HG03097 (cell line): ENCODE data around the gene TAP2.

Experiments
- ATAC-seq: cut with Tn5 transposase; IDR thresholded peaks from one replicate; pipeline ENCODE4 v1.9.1; 2021; ENCODE audit not compliant: unreplicated experiment, low FRiP score

TAP2 gene

DNA sequence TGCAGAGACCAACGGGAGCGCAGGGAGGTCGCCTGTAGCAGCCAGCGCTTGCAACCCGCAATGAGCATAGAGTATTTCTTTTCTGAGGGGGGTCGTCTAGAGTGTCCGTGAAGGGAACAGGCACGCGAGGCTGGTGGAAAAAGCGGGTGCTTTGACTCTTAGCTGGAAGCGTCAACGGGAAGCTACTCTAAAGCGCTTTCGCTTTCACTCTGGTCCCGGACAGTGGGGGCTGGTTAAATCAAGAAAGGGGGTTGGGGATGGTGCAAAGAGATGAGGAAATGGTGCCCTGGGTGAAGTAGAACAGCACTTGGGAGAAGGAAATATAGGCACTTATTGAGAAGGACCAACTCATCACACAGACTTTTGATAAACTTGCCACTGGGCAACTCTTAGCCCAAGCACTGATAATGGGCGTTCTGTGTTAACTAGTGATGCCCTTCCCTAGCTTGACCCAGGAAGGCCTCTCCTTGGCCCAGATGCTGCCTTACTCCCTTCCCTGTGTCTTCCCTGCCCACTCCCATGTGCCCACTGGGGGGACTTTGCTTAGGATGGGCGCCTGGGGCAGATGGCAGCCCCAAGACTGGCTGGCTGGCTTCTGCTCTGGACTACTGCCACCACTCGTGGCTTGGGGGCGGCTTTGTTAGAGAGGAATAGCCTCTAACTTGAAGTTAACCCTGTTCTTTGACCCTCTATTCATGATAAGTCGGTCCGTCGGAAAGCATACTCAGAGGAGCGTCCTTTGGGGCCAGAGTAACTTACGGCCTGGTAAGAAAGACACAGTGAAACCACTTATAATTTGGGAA, 16.0 kb upstream of the TAP2 start:
- peak; percentile 16 for ATAC-seq

GRCh38 chr6:32853541-32854375, 15.2 kb upstream of the TAP2 start, which contains the start of the genes PSMB9 and TAP1:
TSS of gene PSMB9 (plus strand) at chr6:32854192. CDS start at chr6:32854230, 38 bp downstream.
TSS of gene TAP1 (minus strand) at chr6:32853704. CDS start at chr6:32853636, 68 bp downstream.
- ATAC-seq = peak; percentile 76

- ATAC-seq = peak; percentile 20
Measured at GRCh38 chr6:32852844-32853540, 14.5 kb upstream of the TAP2 start.

DNA sequence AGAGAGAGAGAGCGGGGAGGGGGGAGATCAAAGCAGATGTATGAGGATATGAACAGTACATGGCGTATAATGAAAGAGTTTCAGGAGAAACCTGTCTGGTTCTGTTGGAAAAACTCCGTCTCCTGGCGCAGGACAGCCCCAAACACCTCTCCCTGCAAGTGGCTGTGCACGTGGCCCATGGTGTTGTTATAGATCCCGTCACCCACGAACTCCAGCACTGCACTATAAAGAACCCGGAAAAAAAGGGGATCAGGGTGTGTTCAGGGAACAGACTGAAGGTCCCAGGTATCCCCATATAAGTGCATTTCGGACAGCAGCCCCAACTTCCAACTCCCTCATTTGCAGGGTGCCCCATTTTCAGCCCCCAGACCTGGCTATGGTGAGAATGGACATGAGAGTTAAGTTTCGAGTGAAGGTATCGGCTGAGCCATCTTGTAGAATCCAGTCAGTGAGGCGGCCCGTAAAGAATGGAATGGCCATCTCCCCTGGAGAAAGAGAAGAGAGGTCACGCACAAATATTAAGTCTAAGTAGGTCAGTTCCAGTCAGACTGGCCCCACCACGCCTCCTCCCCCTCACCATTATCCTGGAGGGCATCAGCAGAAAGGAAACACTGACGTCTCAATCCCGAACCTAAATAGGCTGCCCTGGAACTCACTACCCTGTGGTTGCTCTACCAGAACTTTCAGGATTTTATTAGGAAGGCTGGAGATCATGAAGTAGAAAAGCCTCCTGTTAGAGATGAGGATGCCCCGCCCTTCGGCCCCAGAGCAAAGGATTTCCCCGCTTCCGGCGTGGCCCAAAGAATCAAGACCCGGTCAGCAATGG, 13.7 kb upstream of the TAP2 start:
- ATAC-seq = no peak

GRCh38 chr6:32851025-32851424, 12.5 kb upstream of the TAP2 start:
- no peak for ATAC-seq

DNA sequence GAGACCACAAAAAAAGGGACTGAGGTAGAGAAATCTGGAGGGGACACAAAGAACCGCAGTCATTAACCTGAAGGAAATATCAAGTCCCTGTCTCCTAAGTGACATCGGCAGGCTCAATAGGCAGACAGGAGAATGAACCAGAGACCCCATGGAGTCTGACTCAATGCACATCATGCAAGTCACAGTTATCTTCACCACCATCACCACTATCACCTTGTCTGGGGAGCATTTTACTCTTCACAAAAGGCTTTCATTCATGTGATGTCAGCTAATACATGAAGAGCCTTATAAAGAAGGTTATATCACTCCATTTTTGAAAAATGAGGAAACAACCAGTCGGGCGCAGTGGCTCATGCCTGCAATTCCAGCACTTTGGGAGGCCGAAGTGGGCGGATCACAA, 10.6 kb upstream of the TAP2 start:
- ATAC-seq = no peak

DNA sequence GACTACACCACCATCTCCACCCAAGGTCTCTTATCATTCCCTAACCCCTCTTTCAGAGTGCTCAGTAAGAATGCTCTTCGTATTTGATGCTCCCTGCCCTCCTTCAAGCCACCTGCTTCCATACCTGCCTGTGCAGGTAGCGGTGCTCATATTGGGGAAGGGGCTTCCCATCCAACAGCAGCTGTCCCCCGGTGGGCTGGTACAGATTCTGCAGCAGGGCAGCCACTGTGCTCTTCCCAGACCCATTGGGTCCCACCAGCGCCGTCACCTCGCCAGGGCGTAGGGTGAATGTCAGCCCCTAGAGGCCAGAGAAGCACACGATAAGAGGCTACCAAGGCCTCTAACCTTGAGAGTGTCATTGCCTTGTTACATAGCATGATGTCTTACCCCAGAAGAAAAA, 9.3 kb upstream of the TAP2 start:
- no peak for ATAC-seq

GRCh38 chr6:32847004-32847403, 8.5 kb upstream of the TAP2 start:
- ATAC-seq = no peak

DNA sequence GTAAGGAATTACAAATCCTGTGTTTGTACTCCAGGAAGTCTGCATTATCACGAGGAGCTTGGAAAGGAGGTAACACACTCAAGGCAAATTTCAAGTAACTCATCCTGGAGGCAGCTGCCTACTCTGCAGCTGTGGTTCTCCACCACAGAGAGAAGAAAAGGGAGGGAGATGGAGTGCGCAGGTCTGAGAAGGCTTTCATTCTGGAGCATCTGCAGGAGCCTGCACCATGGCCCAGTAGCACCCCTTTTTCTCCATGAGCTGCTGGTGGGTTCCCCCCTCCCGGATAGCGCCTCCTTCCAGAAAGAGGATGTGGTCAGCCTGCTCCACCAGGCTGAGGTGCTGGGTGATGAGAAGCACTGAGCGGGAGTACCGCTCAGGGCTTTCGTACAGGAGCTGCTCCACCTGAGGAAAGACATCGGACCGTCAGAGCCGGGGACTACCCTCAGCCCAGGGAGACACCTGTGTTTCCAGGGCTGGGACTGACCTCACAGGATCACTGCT, 6.9 kb upstream of the TAP2 start:
- ATAC-seq = no peak

DNA sequence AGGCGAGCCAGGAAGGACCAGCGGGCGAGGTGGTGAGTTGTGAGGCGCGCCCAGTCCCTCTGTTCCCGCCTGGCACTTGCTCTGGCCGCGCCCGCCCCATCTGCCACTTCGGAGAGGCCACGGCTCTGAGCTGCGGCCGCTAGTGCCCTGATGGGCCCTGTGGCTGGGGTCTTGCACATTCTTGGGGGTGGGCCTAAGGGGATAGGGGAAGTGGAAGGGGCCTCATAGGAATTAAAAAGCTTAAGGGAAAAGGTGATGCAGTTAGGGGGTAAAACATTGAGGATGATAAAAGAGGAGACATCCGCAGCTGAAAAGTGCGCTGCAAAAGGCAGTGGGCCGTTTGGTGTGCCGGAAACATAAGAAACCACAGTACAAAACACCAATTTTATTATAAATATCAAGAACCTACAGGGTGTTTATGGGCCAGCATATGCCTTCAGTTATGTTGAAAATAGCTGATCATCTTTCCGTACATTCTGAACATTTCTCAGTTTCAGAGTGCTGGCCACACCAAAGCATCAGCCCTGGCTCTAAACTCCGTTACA, 6.4 kb upstream of the TAP2 start:
- ATAC-seq = no peak

GRCh38 chr6:32843979-32844838, 5.7 kb upstream of the TAP2 start, which contains the start of gene PSMB8:
TSS of gene PSMB8 (minus strand) at chr6:32844047. CDS start at chr6:32843996, 51 bp downstream.
- peak; percentile 76 for ATAC-seq

DNA sequence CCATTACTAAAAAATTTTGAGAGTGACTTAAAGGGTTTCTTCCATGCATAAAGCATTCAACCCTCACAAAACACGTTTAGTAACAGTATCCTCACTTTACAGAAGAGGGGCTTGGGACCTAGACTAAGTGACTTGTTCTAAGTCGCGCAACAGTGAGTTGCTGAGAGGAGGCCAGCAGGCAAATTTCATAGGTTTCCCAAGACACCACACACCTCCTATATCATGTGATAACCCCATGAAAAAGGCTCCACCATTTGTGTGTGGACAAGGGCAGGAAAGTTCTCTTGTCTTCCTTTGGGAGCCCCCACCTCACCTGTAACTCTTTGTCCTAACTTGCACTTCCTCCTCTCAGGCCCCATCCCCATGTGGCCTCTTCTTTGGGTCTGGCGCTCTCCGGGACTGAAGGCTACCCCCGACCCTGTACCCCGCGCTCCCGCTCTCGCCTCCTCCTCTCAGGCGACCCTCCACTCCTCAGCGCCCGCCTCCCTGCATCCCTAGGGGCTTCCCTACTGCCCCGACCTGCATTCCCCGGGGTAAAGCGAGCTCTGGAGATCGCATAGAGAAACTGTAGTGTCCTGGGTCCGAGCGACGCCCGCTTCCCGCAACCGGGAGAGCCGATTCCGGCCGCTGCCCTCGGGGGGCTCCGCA, 4.9 kb upstream of the TAP2 start:
- ATAC-seq = no peak

DNA sequence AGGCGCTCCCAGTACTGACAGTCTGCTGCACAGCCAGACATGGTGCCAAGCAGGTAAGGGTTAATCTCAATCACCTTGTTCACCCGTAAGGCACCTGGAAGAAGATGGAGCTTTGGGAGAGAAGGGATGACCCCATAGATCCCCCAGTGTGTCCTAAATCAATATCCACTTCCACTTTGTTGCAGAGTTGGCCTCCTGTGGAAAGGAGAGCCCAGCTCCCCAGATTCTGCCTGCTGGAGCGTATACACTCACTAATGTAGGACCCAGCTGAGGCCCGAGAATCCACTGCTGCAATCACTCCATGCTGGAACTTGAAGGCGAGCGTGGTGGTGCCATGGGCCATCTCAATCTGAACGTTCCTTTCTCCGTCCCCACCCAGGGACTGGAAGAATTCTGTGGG, 4.2 kb upstream of the TAP2 start:
- ATAC-seq = no peak

DNA sequence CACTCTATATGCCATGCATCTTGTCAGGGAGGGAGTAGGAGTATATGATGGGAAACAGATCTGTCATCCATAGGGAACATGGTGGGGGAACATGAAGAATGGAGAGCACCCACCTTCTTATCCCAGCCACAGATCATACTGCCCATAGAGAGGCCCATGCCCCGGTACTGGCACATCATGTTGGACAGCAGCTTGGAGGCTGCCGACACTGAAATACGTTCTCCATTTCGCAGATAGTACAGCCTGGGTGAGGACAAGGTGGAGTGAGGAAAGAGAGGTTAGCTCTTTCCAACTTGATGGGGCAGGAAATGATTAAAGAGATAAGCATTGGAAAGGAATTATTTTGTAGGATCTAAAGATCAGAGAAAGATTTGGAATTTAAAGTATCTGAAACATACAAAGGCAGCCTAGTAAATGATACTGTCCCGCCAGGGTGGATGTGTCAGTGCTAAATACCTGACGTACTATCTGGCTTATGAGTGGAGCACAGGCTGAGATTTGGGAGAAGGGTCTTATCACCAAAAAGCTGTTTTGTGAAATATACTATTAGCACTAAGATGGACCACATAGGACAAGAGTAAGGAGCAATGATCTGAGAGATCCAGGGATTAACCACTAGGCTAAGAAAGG, 3.6 kb upstream of the TAP2 start:
- ATAC-seq = no peak

DNA sequence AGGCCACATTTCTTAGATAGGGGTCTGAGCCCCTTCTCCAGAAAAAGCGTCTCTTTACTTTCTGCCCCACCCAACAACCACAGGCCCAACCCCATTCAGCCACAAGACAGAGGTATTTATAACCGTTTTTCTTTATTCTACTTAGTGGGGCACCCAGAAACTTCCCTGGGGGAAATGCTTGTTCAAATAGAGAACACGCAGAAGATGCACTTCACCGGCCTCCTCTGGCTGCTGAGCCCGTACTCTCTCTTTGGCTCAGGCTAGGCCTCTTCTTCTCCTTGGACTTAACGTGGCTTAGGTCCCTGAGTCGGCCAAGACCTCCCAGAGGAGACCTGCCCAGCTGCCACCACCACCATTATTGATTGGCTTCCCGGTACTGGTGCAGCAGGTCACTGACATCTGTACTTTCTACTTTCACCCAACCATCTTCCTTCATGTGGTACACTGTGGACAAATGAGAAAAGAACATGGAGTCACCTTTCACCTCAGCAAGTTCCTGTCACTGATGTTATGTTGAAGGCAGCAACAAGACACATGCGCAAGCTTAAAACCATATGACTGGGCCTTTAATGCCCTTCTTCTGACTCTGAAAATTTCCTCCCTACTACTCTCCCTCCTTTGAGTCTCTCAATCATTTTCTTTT, 2.2 kb upstream of the TAP2 start:
- ATAC-seq = no peak

GRCh38 chr6:32839356-32839755, 817 bp upstream of the TAP2 start:
- no peak for ATAC-seq

GRCh38 chr6:32837651-32838113, 857 bp downstream of the TAP2 start:
- ATAC-seq = no peak
